Activated B cell treated with CpG ODN at 0.5 μM for 24 hours (primary cell): Measurements from ENCODE around the gene TMEM198. TPM values are rescaled to one million over a fixed set of nuclear protein-coding genes. Genes with fewer than 3 reads are reported as not detected.

Source experiments
- ATAC-seq: fragments of 200-7000 bp; cut with Tn5 transposase; one replicate; pipeline ENCODE4 v1.10.0; 2021; ENCODE audit warnings: low read depth, mild to moderate bottlenecking, moderate library complexity
- CTCF ChIA-PET: fragments of 350-600 bp; sonication (Branson Sonifier 250); formaldehyde crosslinking; loops from one replicate; lab custom pipeline; 2021; ENCODE audit warnings: antibody characterized with exemption; lab: Charles Lee
- POLR2A ChIA-PET: fragments of 350-600 bp; sonication (Branson Sonifier 250); formaldehyde crosslinking; loops from one replicate; lab custom pipeline; 2021; ENCODE audit warnings: antibody characterized with exemption; lab: Charles Lee
- DNase-seq: peaks from one replicate; pipeline ENCODE4 v3.0.0; 2022
- H3K27ac Mint-ChIP-seq: one replicate; pipeline ENCODE4 v1.8.0; 2020; ENCODE audit warnings: mixed read lengths
- H3K27me3 Mint-ChIP-seq: one replicate; pipeline ENCODE4 v1.8.0; 2021; ENCODE audit warnings: mixed read lengths
- H3K36me3 Mint-ChIP-seq: one replicate; pipeline ENCODE4 v1.8.0; 2021; ENCODE audit warnings: low read depth, mixed read lengths
- H3K4me1 Mint-ChIP-seq: one replicate; pipeline ENCODE4 v1.8.0; 2021; ENCODE audit warnings: mixed read lengths
- H3K4me3 Mint-ChIP-seq: one replicate; pipeline ENCODE4 v1.8.0; 2020; ENCODE audit warnings: mild to moderate bottlenecking, mixed read lengths
- H3K9me3 Mint-ChIP-seq: one replicate; pipeline ENCODE4 v1.8.0; 2020; ENCODE audit warnings: mixed read lengths
- CTCF ChIP-seq: fragments of 200-600 bp; IDR thresholded peaks from one replicate; pipeline ENCODE4 v1.8.0; 2022; ENCODE audit warnings: antibody characterized with exemption, mild to moderate bottlenecking
- intact Hi-C: fragments of 100-400 bp; cut with micrococcal nuclease; formaldehyde crosslinking; loops from one replicate; pipeline ENCODE4 v1.15.1; 2024
- total RNA-seq: library from RNA; stranded (reverse); gene quantifications from 2 replicates; pipeline ENCODE4 v1.2.3, GENCODE V29; 2022

TMEM198 gene
- total RNA-seq, 1 donor from 2014 or later: 1.2 TPM

- no peak for ATAC-seq
- Mint-ChIP-seq H3K9me3 (no peaks in the 10 kb centered on the region), H3K4me1 (peaks cover 13% of the 10 kb centered on the region), H3K4me3 (no peak overlapping the region), H3K27ac (no peak overlapping the region), H3K27me3 (peaks cover 27% of the 10 kb centered on the region), H3K36me3 (no peaks in the 10 kb centered on the region)
- TF ChIP-seq CTCF: no peak
- intact Hi-C loops: no loop called here
- CTCF ChIA-PET: no interaction called here
- POLR2A ChIA-PET: no interaction called here
- no peak for DNase-seq
Observed at GRCh38 chr2:219537657-219538488, 6.0 kb upstream of the TMEM198 start.

GRCh38 chr2:219538504-219538951, 5.3 kb upstream of the TMEM198 start:
- ChIA-PET POLR2A (no interaction called here), CTCF (no interaction called here)
- TF ChIP-seq CTCF: no peak
- DNase-seq: no peak
- no peak for ATAC-seq
- Mint-ChIP-seq H3K36me3 (no peaks in the 10 kb centered on the region), H3K4me1 (peaks cover 13% of the 10 kb centered on the region), H3K27ac (no peak overlapping the region), H3K27me3 (peaks cover 23% of the 10 kb centered on the region), H3K4me3 (no peak overlapping the region), H3K9me3 (no peaks in the 10 kb centered on the region)
- intact Hi-C loops: no loop called here

GRCh38 chr2:219538956-219539788, 4.7 kb upstream of the TMEM198 start:
- no peak for ATAC-seq
- POLR2A ChIA-PET: no interaction called here
- intact Hi-C loops: no loop called here

GRCh38 chr2:219539926-219540678, 3.7 kb upstream of the TMEM198 start:
- Mint-ChIP-seq H3K4me3 (no peak overlapping the region), H3K27me3 (peaks cover 28% of the 10 kb centered on the region), H3K4me1 (peaks cover 22% of the 10 kb centered on the region), H3K36me3 (no peaks in the 10 kb centered on the region), H3K9me3 (no peaks in the 10 kb centered on the region), H3K27ac (no peak overlapping the region)
- POLR2A ChIA-PET: interaction anchor here (0.6 to 0.9 kb wide), 2 partner anchors 42 to 464 kb away, joined by 4 to 5 read pairs; partner anchors contain the start of gene GMPPA
- intact Hi-C loops: loop anchor here (5.0 kb wide), 3 partner anchors 263 to 828 kb away; partner anchors contain the start of genes DNAJB2, TTLL4, TUBA4A and TUBA4B
- DNase-seq (no peak), ATAC-seq (no peak)
- TF ChIP-seq CTCF: no peak
- CTCF ChIA-PET: interaction anchor here (1.0 to 3.9 kb wide), 7 partner anchors 10 to 149 kb away, joined by 3 to 23 read pairs (median 7); no protein-coding TSS in a partner anchor

More at GRCh38 chr2:219538956-219539788, 4.7 kb upstream of the TMEM198 start:
- H3K4me1 Mint-ChIP-seq: peaks cover 14% of the 10 kb centered on the region
- no peak for TF ChIP-seq CTCF
- no peak overlapping the region for H3K4me3 Mint-ChIP-seq
- CTCF ChIA-PET: interaction anchor here (1.0 to 1.1 kb wide), 2 partner anchors 9 to 80 kb away, joined by 3 to 4 read pairs; no protein-coding TSS in a partner anchor
- no peak overlapping the region for H3K27ac Mint-ChIP-seq
- H3K36me3 Mint-ChIP-seq: no peaks in the 10 kb centered on the region
- DNase-seq: no peak
- peaks cover 20% of the 10 kb centered on the region for H3K27me3 Mint-ChIP-seq
- no peaks in the 10 kb centered on the region for H3K9me3 Mint-ChIP-seq
